Mesenchymal stem cell (in vitro differentiated cells and primary cell): ENCODE measurements around the gene VIP.

Source experiments
- DNase-seq: peaks from one replicate; pipeline ENCODE4 v3.0.0-alpha.2; 2013
- H2AFZ ChIP-seq: one replicate; pipeline ENCODE4 v1.6.1; 2013; ENCODE audit warnings: low read depth, mild to moderate bottlenecking, control low read depth, inconsistent platforms, low read length, moderate library complexity
- H2AK5ac ChIP-seq: 2 replicates; pipeline ENCODE4 v1.6.1; 2013; ENCODE audit warnings: low read length, moderate library complexity, mild to moderate bottlenecking, inconsistent platforms; ENCODE audit not compliant: severe bottlenecking
- H2BK120ac ChIP-seq: one replicate; pipeline ENCODE4 v1.6.1; 2013; ENCODE audit warnings: low read depth, mild to moderate bottlenecking, inconsistent platforms, low read length, moderate library complexity
- H2BK12ac ChIP-seq, 2 experiments: one replicate each; pipeline ENCODE4 v1.6.1; 2013; ENCODE audit warnings: inconsistent platforms in 2 of 2, low read length in 2 of 2, mild to moderate bottlenecking in 2 of 2, moderate library complexity in 2 of 2, control low read depth in 1 of 2
- H2BK15ac ChIP-seq: one replicate; pipeline ENCODE4 v1.6.1; 2013; ENCODE audit warnings: mild to moderate bottlenecking, low read depth, inconsistent platforms; ENCODE audit not compliant: poor library complexity, severe bottlenecking
- H2BK5ac ChIP-seq: 2 replicates; pipeline ENCODE4 v1.6.1; 2013; ENCODE audit warnings: low read depth, mild to moderate bottlenecking, low read length, control low read depth, inconsistent platforms; ENCODE audit not compliant: poor library complexity, severe bottlenecking
- H3K14ac ChIP-seq, 2 experiments: one replicate each; pipeline ENCODE4 v1.6.1; 2013; ENCODE audit warnings: inconsistent platforms in 2 of 2, low read length in 2 of 2, control low read depth in 1 of 2, mild to moderate bottlenecking in 1 of 2, moderate library complexity in 1 of 2
- H3K18ac ChIP-seq, 2 experiments: one replicate each; pipeline ENCODE4 v1.6.1; 2013; ENCODE audit warnings: inconsistent platforms in 2 of 2, low read length in 2 of 2, control low read depth in 1 of 2, low read depth in 1 of 2, mild to moderate bottlenecking in 1 of 2
- H3K23ac ChIP-seq, 2 experiments: one replicate each; pipeline ENCODE4 v1.6.1; 2013; ENCODE audit warnings: inconsistent platforms in 2 of 2, low read length in 2 of 2, mild to moderate bottlenecking in 2 of 2, moderate library complexity in 2 of 2, control low read depth in 1 of 2
- H3K27ac ChIP-seq: 2 replicates; pipeline ENCODE4 v1.5.1; 2013; ENCODE audit warnings: mild to moderate bottlenecking, moderate library complexity, low read length, control low read depth, inconsistent platforms; ENCODE audit not compliant: poor library complexity, severe bottlenecking
- H3K27me3 ChIP-seq, 2 experiments: 2 replicates each; pipeline versions ENCODE4 v1.6.1 to v1.7.0; 2013; ENCODE audit warnings: low read length in 2 of 2, mild to moderate bottlenecking in 2 of 2, moderate library complexity in 2 of 2, control low read depth in 1 of 2, inconsistent platforms in 1 of 2; ENCODE audit not compliant: control insufficient read depth in 1 of 2, insufficient read depth in 1 of 2
- H3K36me3 ChIP-seq, 2 experiments: 2 replicates each; pipeline versions ENCODE4 v1.6.1 to v1.7.0; 2013; ENCODE audit warnings: low read length in 2 of 2, control low read depth in 1 of 2, inconsistent platforms in 1 of 2, low read depth in 1 of 2, mild to moderate bottlenecking in 1 of 2; ENCODE audit not compliant: insufficient read depth in 2 of 2, control insufficient read depth in 1 of 2
- H3K4ac ChIP-seq, 2 experiments: one replicate each; pipeline ENCODE4 v1.6.1; 2013; ENCODE audit warnings: inconsistent platforms in 2 of 2, low read length in 2 of 2, mild to moderate bottlenecking in 2 of 2, moderate library complexity in 2 of 2, control low read depth in 1 of 2, low read depth in 1 of 2
- H3K4me1 ChIP-seq: 2 replicates; pipeline ENCODE4 v1.6.1; 2013; ENCODE audit warnings: low read depth, low read length, control low read depth; ENCODE audit not compliant: control insufficient read depth, insufficient read depth
- H3K4me2 ChIP-seq: 2 replicates; pipeline ENCODE4 v1.6.1; 2013; ENCODE audit warnings: low read length, mild to moderate bottlenecking, inconsistent platforms; ENCODE audit not compliant: poor library complexity, severe bottlenecking
- H3K4me3 ChIP-seq, 2 experiments: 2 replicates each; pipeline versions ENCODE4 v1.5.1 to v1.7.0; 2013; ENCODE audit warnings: low read length in 2 of 2, mild to moderate bottlenecking in 2 of 2, control low read depth in 1 of 2, low read depth in 1 of 2; ENCODE audit not compliant: insufficient read depth in 1 of 2
- H3K79me1 ChIP-seq: replicated peaks from 2 replicates; pipeline ENCODE4 v1.6.1; 2013; ENCODE audit warnings: mild to moderate bottlenecking, control low read depth, low read length, inconsistent platforms; ENCODE audit not compliant: poor library complexity, severe bottlenecking
- H3K9ac ChIP-seq: 2 replicates; pipeline ENCODE4 v1.7.0; 2013; ENCODE audit warnings: mild to moderate bottlenecking, low read length, moderate library complexity
- H3K9me3 ChIP-seq: 2 replicates; pipeline ENCODE4 v1.7.0; 2013; ENCODE audit warnings: mild to moderate bottlenecking, low read length; ENCODE audit not compliant: control insufficient read depth
- H4K8ac ChIP-seq: one replicate; pipeline ENCODE4 v1.6.1; 2013; ENCODE audit warnings: inconsistent platforms, mild to moderate bottlenecking, low read length, moderate library complexity
- H4K91ac ChIP-seq: one replicate; pipeline ENCODE4 v1.6.1; 2013; ENCODE audit warnings: mild to moderate bottlenecking, low read length, inconsistent platforms
- WGBS: methylation state at CpG from one replicate; pipeline ENCODE4 v1.1.7; 2013; ENCODE audit warnings: mixed read lengths; 5-methylcytosine and 5-hydroxymethylcytosine counted together

The VIP gene

DNA sequence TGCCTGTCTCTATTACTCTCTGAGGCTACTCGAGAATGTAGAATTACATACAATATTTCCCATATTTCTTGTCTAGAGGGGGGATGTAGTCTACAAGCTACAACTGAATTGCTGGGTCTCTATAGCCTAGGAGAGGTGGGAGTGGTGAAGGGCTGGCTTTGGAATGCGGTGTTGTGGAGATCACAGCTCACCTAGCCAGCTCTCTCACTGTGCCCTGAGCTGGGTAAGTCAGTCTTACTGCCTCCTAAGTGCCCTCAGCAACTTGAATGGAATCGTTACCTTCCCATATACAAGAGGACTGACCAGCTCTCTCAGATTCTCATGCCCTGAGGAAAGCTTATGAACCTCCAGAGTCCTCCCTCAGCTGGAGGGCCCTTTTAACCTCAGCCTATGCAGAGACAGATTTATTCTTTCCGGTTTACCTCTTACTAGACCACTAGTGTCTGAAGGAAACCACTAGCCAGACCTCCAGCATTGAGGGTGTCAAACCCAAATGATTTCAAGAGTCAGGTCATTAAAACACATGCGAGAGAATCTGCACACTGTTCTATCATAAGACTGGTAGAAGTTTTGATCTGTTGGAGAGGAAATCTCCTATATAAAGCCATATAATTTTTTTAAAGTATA, 20.6 kb downstream of the VIP start:
- Histone ChIP-seq H3K14ac (no peak overlapping the region), H2BK15ac (no peak overlapping the region), H3K27me3 (no peaks in the 10 kb centered on the region), H2BK5ac (no peak overlapping the region), H2BK12ac (no peak overlapping the region), H3K27ac (no peak overlapping the region), H2AFZ (no peak overlapping the region), H3K36me3 (no peaks in the 10 kb centered on the region), H3K4ac (no peak overlapping the region), H3K23ac (no peak overlapping the region), H4K8ac (no peak overlapping the region), H2BK120ac (no peak overlapping the region), H3K4me2 (no peak overlapping the region), H3K9ac (no peak overlapping the region), H3K79me1 (no peaks in the 10 kb centered on the region), H3K9me3 (no peaks in the 10 kb centered on the region), H3K4me3 (no peak overlapping the region), H2AK5ac (no peak overlapping the region), H4K91ac (no peak overlapping the region), H3K4me1 (no peaks in the 10 kb centered on the region), H3K18ac (no peak overlapping the region)
- WGBS: 77% methylated on average over 3 of the region's 5 CpGs
- no peak for DNase-seq

DNA sequence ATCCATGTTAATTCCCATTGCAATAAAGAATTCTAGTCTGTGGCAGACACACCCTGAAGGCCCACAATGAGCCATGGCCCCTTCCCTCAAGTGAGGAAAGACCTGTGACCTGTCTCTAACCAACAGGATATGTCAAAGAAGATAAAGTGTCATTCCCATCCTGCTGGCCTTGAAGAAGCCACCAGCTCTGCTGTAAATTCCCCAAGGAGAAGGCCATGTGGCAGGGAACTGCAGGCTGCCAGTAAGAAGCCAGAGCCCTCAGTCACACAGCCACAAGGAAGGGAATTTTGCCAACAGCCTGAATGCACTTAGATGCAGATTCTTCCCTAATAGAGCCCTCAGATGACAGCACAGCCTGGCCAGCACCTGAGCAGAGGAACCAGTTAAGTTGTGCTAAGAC, 24.8 kb downstream of the VIP start:
- no peak overlapping the region for H2BK120ac ChIP-seq
- H3K27me3 ChIP-seq: no peaks in the 10 kb centered on the region
- no peak for DNase-seq
- H3K4ac ChIP-seq: no peak overlapping the region
- H2AK5ac ChIP-seq: no peak overlapping the region
- no peak overlapping the region for H3K4me3 ChIP-seq
- no peak overlapping the region for H2AFZ ChIP-seq
- no peaks in the 10 kb centered on the region for H3K9me3 ChIP-seq
- H4K8ac ChIP-seq: no peak overlapping the region
- H3K4me1 ChIP-seq: no peaks in the 10 kb centered on the region
- H3K4me2 ChIP-seq: no peak overlapping the region
- no peak overlapping the region for H4K91ac ChIP-seq
- H3K9ac ChIP-seq: no peak overlapping the region
- H2BK15ac ChIP-seq: no peak overlapping the region
- H3K18ac ChIP-seq: no peak overlapping the region
- H3K14ac ChIP-seq: no peak overlapping the region
- H3K36me3 ChIP-seq: no peaks in the 10 kb centered on the region
- no peak overlapping the region for H3K27ac ChIP-seq
- no peak overlapping the region for H2BK12ac ChIP-seq
- no peaks in the 10 kb centered on the region for H3K79me1 ChIP-seq
- no peak overlapping the region for H2BK5ac ChIP-seq
- no peak overlapping the region for H3K23ac ChIP-seq

DNA sequence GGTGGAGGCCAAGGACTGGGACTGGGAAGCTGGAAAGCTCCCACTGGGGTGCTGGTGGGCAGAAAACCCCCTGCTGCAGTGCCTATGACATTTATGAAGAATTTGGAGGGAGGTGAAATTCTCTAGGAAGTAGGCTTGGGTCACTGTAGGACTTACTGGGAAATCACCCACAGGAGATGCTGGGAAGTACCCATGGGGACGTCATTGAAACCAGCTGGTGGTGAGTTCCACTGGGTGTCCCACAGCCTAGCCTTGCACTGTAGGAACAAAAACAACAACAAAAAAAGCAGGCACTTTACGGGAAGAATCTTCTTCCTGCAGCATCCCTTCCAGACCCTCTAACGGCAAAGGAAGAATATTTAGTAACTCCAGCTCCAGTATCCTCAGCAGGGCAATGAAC, 26.2 kb downstream of the VIP start:
- Histone ChIP-seq H4K91ac (no peak overlapping the region), H3K79me1 (no peaks in the 10 kb centered on the region), H3K4ac (no peak overlapping the region), H3K18ac (no peak overlapping the region), H3K14ac (no peak overlapping the region), H3K36me3 (no peaks in the 10 kb centered on the region), H3K27me3 (no peaks in the 10 kb centered on the region), H3K4me3 (no peak overlapping the region), H2BK15ac (no peak overlapping the region), H3K27ac (no peak overlapping the region), H3K4me2 (no peak overlapping the region), H4K8ac (no peak overlapping the region), H2AK5ac (no peak overlapping the region), H3K23ac (no peak overlapping the region), H3K9me3 (no peaks in the 10 kb centered on the region), H3K4me1 (no peaks in the 10 kb centered on the region), H2BK5ac (no peak overlapping the region), H3K9ac (no peak overlapping the region), H2AFZ (no peak overlapping the region), H2BK120ac (no peak overlapping the region), H2BK12ac (no peak overlapping the region)
- no peak for DNase-seq
- 80% methylated on average over 3 of the region's 3 CpGs for WGBS

DNA sequence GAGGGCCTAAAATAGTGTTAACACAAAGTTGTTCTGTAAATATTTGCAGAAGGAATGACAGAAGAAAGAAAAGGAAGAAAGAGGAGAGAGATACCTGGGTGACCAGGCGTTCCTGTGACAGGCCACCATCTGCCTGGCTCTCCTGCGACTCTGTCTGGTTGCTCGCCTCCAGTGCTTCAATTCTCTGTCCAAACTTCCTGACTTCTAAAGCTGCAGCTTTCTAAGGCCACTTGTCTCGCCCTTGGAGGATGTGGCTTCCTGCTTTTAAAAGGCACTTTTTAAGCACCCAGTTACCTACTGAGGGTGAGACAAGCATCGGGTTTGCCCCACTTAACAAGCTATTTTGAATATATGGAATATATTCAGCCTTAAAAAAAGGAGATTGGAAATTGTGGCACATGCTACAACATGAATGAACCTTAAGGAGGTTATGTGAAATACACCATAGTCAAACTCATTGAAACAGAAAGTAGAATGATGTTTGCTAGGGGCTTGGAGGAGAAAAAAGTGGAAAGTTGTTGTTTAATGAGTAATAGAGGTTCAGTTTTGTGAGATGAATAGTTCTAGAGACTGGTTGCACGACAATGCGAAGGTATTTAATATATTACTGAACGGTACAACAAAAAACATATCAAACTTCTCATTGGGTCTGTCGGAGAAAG, 32.8 kb downstream of the VIP start:
- H3K4me1 ChIP-seq: no peaks in the 10 kb centered on the region

More for the DNA sequence above, 32.8 kb downstream of the VIP start:
- H2AFZ ChIP-seq: no peak overlapping the region
- H3K79me1 ChIP-seq: no peaks in the 10 kb centered on the region
- H2BK12ac ChIP-seq: no peak overlapping the region
- H3K9me3 ChIP-seq: no peaks in the 10 kb centered on the region
- no peak overlapping the region for H3K4me3 ChIP-seq
- H3K27me3 ChIP-seq: no peaks in the 10 kb centered on the region
- no peak overlapping the region for H2BK120ac ChIP-seq
- H3K4me2 ChIP-seq: no peak overlapping the region
- no peaks in the 10 kb centered on the region for H3K36me3 ChIP-seq
- H4K91ac ChIP-seq: no peak overlapping the region
- no peak overlapping the region for H3K18ac ChIP-seq
- no peak overlapping the region for H4K8ac ChIP-seq
- WGBS: 75% methylated on average over 7 of the region's 9 CpGs
- H2BK5ac ChIP-seq: no peak overlapping the region
- no peak overlapping the region for H3K23ac ChIP-seq
- H3K27ac ChIP-seq: no peak overlapping the region
- H3K4ac ChIP-seq: no peak overlapping the region
- no peak overlapping the region for H2BK15ac ChIP-seq
- H3K14ac ChIP-seq: no peak overlapping the region
- no peak for DNase-seq
- H3K9ac ChIP-seq: no peak overlapping the region
- H2AK5ac ChIP-seq: no peak overlapping the region
